SK-N-SH treated with all-trans-retinoic acid at 6 μM for 48 hours (cell line): ENCODE measurements around the gene DNAJC15.

Source experiments
- ARNTL ChIP-seq: fragments of 450-650 bp; formaldehyde crosslinking; IDR thresholded peaks from 2 replicates; pipeline ENCODE4 v1.5.0; 2020; ENCODE audit warnings: low read depth, mild to moderate bottlenecking, moderate library complexity, borderline replicate concordance
- ESRRG ChIP-seq: fragments of 250-450 bp; sonication (Bioruptor Pico); IDR thresholded peaks from 2 replicates; pipeline ENCODE4 v1.6.1; 2021; ENCODE audit warnings: mild to moderate bottlenecking
- OSR1 ChIP-seq: fragments of 250-450 bp; sonication (Bioruptor Pico); IDR thresholded peaks from 2 replicates; pipeline ENCODE4 v1.8.0; 2022; ENCODE audit warnings: moderate library complexity, mild to moderate bottlenecking, inconsistent platforms
- RARB ChIP-seq: fragments of 250-450 bp; sonication (Bioruptor Pico); IDR thresholded peaks from 2 replicates; pipeline ENCODE4 v1.8.0; 2021; ENCODE audit warnings: mild to moderate bottlenecking, moderate library complexity
- TCF4 ChIP-seq: fragments of 250-450 bp; sonication (Bioruptor Pico); IDR thresholded peaks from 2 replicates; pipeline ENCODE4 v1.8.0; 2021; ENCODE audit warnings: mild to moderate bottlenecking, moderate library complexity, borderline replicate concordance
- TOX ChIP-seq: fragments of 250-450 bp; sonication (Bioruptor Pico); IDR thresholded peaks from 2 replicates; pipeline ENCODE4 v1.8.0; 2021; ENCODE audit warnings: mild to moderate bottlenecking, moderate library complexity, borderline replicate concordance
- ZC3H10 ChIP-seq: fragments of 250-450 bp; sonication (Bioruptor Pico); IDR thresholded peaks from 2 replicates; pipeline ENCODE4 v1.5.1; 2021; ENCODE audit warnings: mild to moderate bottlenecking, moderate library complexity
- ZFP30 ChIP-seq: fragments of 450-650 bp; formaldehyde crosslinking; IDR thresholded peaks from 2 replicates; pipeline ENCODE4 v1.5.0; 2022; ENCODE audit warnings: mild to moderate bottlenecking, moderate library complexity
- ZNF565 ChIP-seq: fragments of 450-650 bp; formaldehyde crosslinking; conservative IDR thresholded peaks from 2 replicates; pipeline ENCODE4 v1.5.0; 2020; ENCODE audit warnings: low read depth, mild to moderate bottlenecking, moderate library complexity
- ZNF70 ChIP-seq: fragments of 450-650 bp; formaldehyde crosslinking; IDR thresholded peaks from 2 replicates; pipeline ENCODE4 v1.5.0; 2020; ENCODE audit warnings: mild to moderate bottlenecking, moderate library complexity
- TF ChIP-seq, protein P1 (sequence below): fragments of 250-450 bp; sonication (Bioruptor Pico); IDR thresholded peaks from 2 replicates; pipeline ENCODE4 v1.5.1; 2020; ENCODE audit warnings: low read depth, mild to moderate bottlenecking, moderate library complexity
- TF ChIP-seq, protein P2 (sequence below): fragments of 250-450 bp; sonication (Bioruptor Pico); IDR thresholded peaks from 2 replicates; pipeline ENCODE4 v1.8.0; 2020; ENCODE audit warnings: mild to moderate bottlenecking, moderate library complexity, borderline replicate concordance
- TF ChIP-seq, protein P3 (sequence below): fragments of 250-450 bp; sonication (Bioruptor Pico); IDR thresholded peaks from 2 replicates; pipeline ENCODE4 v1.8.0; 2021; ENCODE audit warnings: low read depth, mild to moderate bottlenecking, moderate library complexity, borderline replicate concordance

GRCh38 chr13:43127103-43127798 lies 103.9 kb downstream of the DNAJC15 start:
- TF ChIP-seq ARNTL (CRISPR knock-in tag) (no peak), RARB (CRISPR knock-in tag) (no peak), ZFP30 (CRISPR knock-in tag) (no peak), TOX (CRISPR knock-in tag) (no peak), OSR1 (CRISPR knock-in tag) (no peak), ESRRG (CRISPR knock-in tag) (no peak), ZC3H10 (no peak), ZNF565 (CRISPR knock-in tag) (no peak), TCF4 (CRISPR knock-in tag) (no peak), ZNF70 (CRISPR knock-in tag) (no peak)
- TF ChIP-seq, protein P1, sequence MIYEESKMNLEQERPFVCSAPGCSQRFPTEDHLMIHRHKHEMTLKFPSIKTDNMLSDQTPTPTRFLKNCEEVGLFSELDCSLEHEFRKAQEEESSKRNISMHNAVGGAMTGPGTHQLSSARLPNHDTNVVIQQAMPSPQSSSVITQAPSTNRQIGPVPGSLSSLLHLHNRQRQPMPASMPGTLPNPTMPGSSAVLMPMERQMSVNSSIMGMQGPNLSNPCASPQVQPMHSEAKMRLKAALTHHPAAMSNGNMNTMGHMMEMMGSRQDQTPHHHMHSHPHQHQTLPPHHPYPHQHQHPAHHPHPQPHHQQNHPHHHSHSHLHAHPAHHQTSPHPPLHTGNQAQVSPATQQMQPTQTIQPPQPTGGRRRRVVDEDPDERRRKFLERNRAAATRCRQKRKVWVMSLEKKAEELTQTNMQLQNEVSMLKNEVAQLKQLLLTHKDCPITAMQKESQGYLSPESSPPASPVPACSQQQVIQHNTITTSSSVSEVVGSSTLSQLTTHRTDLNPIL (CRISPR knock-in tag) = no peak
- TF ChIP-seq, protein P2, sequence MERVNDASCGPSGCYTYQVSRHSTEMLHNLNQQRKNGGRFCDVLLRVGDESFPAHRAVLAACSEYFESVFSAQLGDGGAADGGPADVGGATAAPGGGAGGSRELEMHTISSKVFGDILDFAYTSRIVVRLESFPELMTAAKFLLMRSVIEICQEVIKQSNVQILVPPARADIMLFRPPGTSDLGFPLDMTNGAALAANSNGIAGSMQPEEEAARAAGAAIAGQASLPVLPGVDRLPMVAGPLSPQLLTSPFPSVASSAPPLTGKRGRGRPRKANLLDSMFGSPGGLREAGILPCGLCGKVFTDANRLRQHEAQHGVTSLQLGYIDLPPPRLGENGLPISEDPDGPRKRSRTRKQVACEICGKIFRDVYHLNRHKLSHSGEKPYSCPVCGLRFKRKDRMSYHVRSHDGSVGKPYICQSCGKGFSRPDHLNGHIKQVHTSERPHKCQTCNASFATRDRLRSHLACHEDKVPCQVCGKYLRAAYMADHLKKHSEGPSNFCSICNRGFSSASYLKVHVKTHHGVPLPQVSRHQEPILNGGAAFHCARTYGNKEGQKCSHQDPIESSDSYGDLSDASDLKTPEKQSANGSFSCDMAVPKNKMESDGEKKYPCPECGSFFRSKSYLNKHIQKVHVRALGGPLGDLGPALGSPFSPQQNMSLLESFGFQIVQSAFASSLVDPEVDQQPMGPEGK (CRISPR knock-in tag) = no peak
- TF ChIP-seq, protein P3, sequence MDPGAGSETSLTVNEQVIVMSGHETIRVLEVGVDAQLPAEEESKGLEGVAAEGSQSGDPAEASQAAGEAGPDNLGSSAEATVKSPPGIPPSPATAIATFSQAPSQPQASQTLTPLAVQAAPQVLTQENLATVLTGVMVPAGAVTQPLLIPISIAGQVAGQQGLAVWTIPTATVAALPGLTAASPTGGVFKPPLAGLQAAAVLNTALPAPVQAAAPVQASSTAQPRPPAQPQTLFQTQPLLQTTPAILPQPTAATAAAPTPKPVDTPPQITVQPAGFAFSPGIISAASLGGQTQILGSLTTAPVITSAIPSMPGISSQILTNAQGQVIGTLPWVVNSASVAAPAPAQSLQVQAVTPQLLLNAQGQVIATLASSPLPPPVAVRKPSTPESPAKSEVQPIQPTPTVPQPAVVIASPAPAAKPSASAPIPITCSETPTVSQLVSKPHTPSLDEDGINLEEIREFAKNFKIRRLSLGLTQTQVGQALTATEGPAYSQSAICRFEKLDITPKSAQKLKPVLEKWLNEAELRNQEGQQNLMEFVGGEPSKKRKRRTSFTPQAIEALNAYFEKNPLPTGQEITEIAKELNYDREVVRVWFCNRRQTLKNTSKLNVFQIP = no peak
